ENCODE measurements around the gene FIGNL1.

DNA sequence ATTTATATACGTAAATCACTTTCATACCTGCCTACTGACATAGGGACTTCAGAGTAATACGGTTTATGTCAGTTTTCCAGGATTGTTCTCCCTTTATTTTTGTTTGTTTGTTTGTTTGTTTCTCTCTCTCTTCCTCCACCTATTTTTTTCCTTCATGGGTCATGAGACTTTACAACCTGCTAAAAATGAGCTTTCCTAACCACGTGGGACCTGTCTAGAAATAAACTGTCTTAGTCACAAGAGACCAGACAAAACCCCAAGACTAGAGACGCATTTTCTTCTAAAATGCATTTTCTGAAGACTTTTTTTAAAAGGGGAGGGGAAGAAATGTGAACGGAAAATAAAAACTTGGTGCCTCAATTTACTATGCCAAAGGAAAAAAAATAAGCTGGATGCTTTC is 41.1 kb upstream of the FIGNL1 start:
- TF ChIP-seq, protein P1, sequence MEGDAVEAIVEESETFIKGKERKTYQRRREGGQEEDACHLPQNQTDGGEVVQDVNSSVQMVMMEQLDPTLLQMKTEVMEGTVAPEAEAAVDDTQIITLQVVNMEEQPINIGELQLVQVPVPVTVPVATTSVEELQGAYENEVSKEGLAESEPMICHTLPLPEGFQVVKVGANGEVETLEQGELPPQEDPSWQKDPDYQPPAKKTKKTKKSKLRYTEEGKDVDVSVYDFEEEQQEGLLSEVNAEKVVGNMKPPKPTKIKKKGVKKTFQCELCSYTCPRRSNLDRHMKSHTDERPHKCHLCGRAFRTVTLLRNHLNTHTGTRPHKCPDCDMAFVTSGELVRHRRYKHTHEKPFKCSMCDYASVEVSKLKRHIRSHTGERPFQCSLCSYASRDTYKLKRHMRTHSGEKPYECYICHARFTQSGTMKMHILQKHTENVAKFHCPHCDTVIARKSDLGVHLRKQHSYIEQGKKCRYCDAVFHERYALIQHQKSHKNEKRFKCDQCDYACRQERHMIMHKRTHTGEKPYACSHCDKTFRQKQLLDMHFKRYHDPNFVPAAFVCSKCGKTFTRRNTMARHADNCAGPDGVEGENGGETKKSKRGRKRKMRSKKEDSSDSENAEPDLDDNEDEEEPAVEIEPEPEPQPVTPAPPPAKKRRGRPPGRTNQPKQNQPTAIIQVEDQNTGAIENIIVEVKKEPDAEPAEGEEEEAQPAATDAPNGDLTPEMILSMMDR (IDR thresholded peaks at IDR 0.05) = no peak
- TF ChIP-seq POLR2A (IDR thresholded peaks at IDR 0.05) = no peak
- no peak for TF ChIP-seq POLR2AphosphoS5 (IDR thresholded peaks at IDR 0.05)
